Measurements from ENCODE around the gene TMUB2.
A peak's percentile ranks its signal among the peaks of the same experiment; 100 is the strongest.

TMUB2 gene

GRCh38 chr17:44171931-44172455, 14.8 kb upstream of the TMUB2 start:
- Histone ChIP-seq H3K9ac (ENCODE audit: low read length) (no peak overlapping the region), H4K91ac (ENCODE audit: low read length) (peak overlapping the region; percentile 61), H3K18ac (ENCODE audit: low read depth in 1 of 2, low read length in 2 of 2) (peak overlapping the region in 1 of 2 experiments; percentile 13), H2AFZ (ENCODE audit: low read depth, low read length) (no peak overlapping the region), H3K36me3 (ENCODE audit: control insufficient read depth in 1 of 2, insufficient read depth in 2 of 2, low read depth in 1 of 2, low read length in 2 of 2) (peaks cover 12 to 16% of the 10 kb centered on the region in 2 experiments), H2AK5ac (ENCODE audit: low read length, severe bottlenecking) (no peak overlapping the region), H4K8ac (ENCODE audit: low read length) (no peak overlapping the region), H3K4me1 (ENCODE audit: control insufficient read depth, insufficient read depth, low read depth, low read length) (peaks cover 17% of the 10 kb centered on the region), H3K27ac (ENCODE audit: low read length, poor library complexity, severe bottlenecking) (no peak overlapping the region), H3K27me3 (ENCODE audit: control insufficient read depth in 1 of 2, insufficient read depth in 1 of 2, low read length in 2 of 2) (no peaks in the 10 kb centered on the region), H3K9me3 (ENCODE audit: control insufficient read depth, low read length) (no peaks in the 10 kb centered on the region), H2BK12ac (ENCODE audit: low read length in 2 of 2) (peak overlapping the region in 1 of 2 experiments; percentile 21), H3K4me2 (ENCODE audit: low read length, poor library complexity, severe bottlenecking) (no peak overlapping the region), H3K14ac (ENCODE audit: low read length in 2 of 2) (no peak overlapping the region), H2BK15ac (ENCODE audit: low read depth, poor library complexity, severe bottlenecking) (no peak overlapping the region), H3K23ac (ENCODE audit: low read length in 2 of 2) (peak overlapping the region in 1 of 2 experiments; percentile 34), H2BK120ac (ENCODE audit: low read depth, low read length) (no peak overlapping the region), H2BK5ac (ENCODE audit: low read depth, low read length, poor library complexity, severe bottlenecking) (peak overlapping the region; percentile 12), H3K79me1 (replicated peaks; ENCODE audit: low read length, poor library complexity, severe bottlenecking) (peaks cover 4% of the 10 kb centered on the region), H3K4ac (ENCODE audit: low read depth in 1 of 2, low read length in 2 of 2) (no peak overlapping the region), H3K4me3 (ENCODE audit: insufficient read depth in 1 of 2, low read depth in 1 of 2, low read length in 2 of 2) (no peak overlapping the region)
- WGBS: 95% methylated on average over 14 of the region's 17 CpGs
- no peak for DNase-seq

GRCh38 chr17:44174427-44174826, 12.3 kb upstream of the TMUB2 start:
- no peak overlapping the region for H3K14ac ChIP-seq (ENCODE audit: low read length in 2 of 2)
- H3K4me1 ChIP-seq (ENCODE audit: control insufficient read depth, insufficient read depth, low read depth, low read length): peaks cover 15% of the 10 kb centered on the region
- H3K18ac ChIP-seq (ENCODE audit: low read depth in 1 of 2, low read length in 2 of 2): no peak overlapping the region
- 100% methylated on average over 1 of the region's 2 CpGs for WGBS
- no peak overlapping the region for H3K27ac ChIP-seq (ENCODE audit: low read length, poor library complexity, severe bottlenecking)
- no peak overlapping the region for H3K4me2 ChIP-seq (ENCODE audit: low read length, poor library complexity, severe bottlenecking)
- H3K79me1 ChIP-seq (replicated peaks; ENCODE audit: low read length, poor library complexity, severe bottlenecking): peaks cover 18% of the 10 kb centered on the region
- H3K36me3 ChIP-seq (ENCODE audit: control insufficient read depth in 1 of 2, insufficient read depth in 2 of 2, low read depth in 1 of 2, low read length in 2 of 2): peaks cover 31 to 36% of the 10 kb centered on the region in 2 experiments
- no peak overlapping the region for H3K23ac ChIP-seq (ENCODE audit: low read length in 2 of 2)
- no peak overlapping the region for H2BK12ac ChIP-seq (ENCODE audit: low read length in 2 of 2)
- H3K9me3 ChIP-seq (ENCODE audit: control insufficient read depth, low read length): no peaks in the 10 kb centered on the region
- H3K4me3 ChIP-seq (ENCODE audit: insufficient read depth in 1 of 2, low read depth in 1 of 2, low read length in 2 of 2): no peak overlapping the region
- no peak overlapping the region for H4K8ac ChIP-seq (ENCODE audit: low read length)
- no peak overlapping the region for H4K91ac ChIP-seq (ENCODE audit: low read length)
- H2BK120ac ChIP-seq (ENCODE audit: low read depth, low read length): no peak overlapping the region
- H2AFZ ChIP-seq (ENCODE audit: low read depth, low read length): no peak overlapping the region
- H3K9ac ChIP-seq (ENCODE audit: low read length): no peak overlapping the region
- H2AK5ac ChIP-seq (ENCODE audit: low read length, severe bottlenecking): no peak overlapping the region
- no peaks in the 10 kb centered on the region for H3K27me3 ChIP-seq (ENCODE audit: control insufficient read depth in 1 of 2, insufficient read depth in 1 of 2, low read length in 2 of 2)
- H3K4ac ChIP-seq (ENCODE audit: low read depth in 1 of 2, low read length in 2 of 2): no peak overlapping the region
- DNase-seq: no peak
- H2BK15ac ChIP-seq (ENCODE audit: low read depth, poor library complexity, severe bottlenecking): no peak overlapping the region
- H2BK5ac ChIP-seq (ENCODE audit: low read depth, low read length, poor library complexity, severe bottlenecking): no peak overlapping the region

GRCh38 chr17:44176257-44176656, 10.5 kb upstream of the TMUB2 start:
- Histone ChIP-seq H3K79me1 (replicated peaks; ENCODE audit: low read length, poor library complexity, severe bottlenecking) (peaks cover 18% of the 10 kb centered on the region), H2BK12ac (ENCODE audit: low read length in 2 of 2) (no peak overlapping the region), H3K4ac (ENCODE audit: low read depth in 1 of 2, low read length in 2 of 2) (no peak overlapping the region), H3K36me3 (ENCODE audit: control insufficient read depth in 1 of 2, insufficient read depth in 2 of 2, low read depth in 1 of 2, low read length in 2 of 2) (peaks cover 31 to 36% of the 10 kb centered on the region in 2 experiments), H3K18ac (ENCODE audit: low read depth in 1 of 2, low read length in 2 of 2) (no peak overlapping the region), H3K9me3 (ENCODE audit: control insufficient read depth, low read length) (no peaks in the 10 kb centered on the region), H3K27ac (ENCODE audit: low read length, poor library complexity, severe bottlenecking) (no peak overlapping the region), H2BK15ac (ENCODE audit: low read depth, poor library complexity, severe bottlenecking) (no peak overlapping the region), H3K4me1 (ENCODE audit: control insufficient read depth, insufficient read depth, low read depth, low read length) (peaks cover 7% of the 10 kb centered on the region), H4K91ac (ENCODE audit: low read length) (no peak overlapping the region), H2AK5ac (ENCODE audit: low read length, severe bottlenecking) (no peak overlapping the region), H2BK5ac (ENCODE audit: low read depth, low read length, poor library complexity, severe bottlenecking) (no peak overlapping the region), H3K23ac (ENCODE audit: low read length in 2 of 2) (no peak overlapping the region), H2BK120ac (ENCODE audit: low read depth, low read length) (no peak overlapping the region), H3K4me2 (ENCODE audit: low read length, poor library complexity, severe bottlenecking) (no peak overlapping the region), H3K14ac (ENCODE audit: low read length in 2 of 2) (no peak overlapping the region), H3K4me3 (ENCODE audit: insufficient read depth in 1 of 2, low read depth in 1 of 2, low read length in 2 of 2) (no peak overlapping the region), H3K9ac (ENCODE audit: low read length) (no peak overlapping the region), H3K27me3 (ENCODE audit: control insufficient read depth in 1 of 2, insufficient read depth in 1 of 2, low read length in 2 of 2) (no peaks in the 10 kb centered on the region), H4K8ac (ENCODE audit: low read length) (no peak overlapping the region), H2AFZ (ENCODE audit: low read depth, low read length) (no peak overlapping the region)
- DNase-seq: no peak
- WGBS: 91% methylated on average over 1 of the region's 1 CpG

- Histone ChIP-seq H3K9ac (ENCODE audit: low read length) (no peak overlapping the region), H2BK12ac (ENCODE audit: low read length in 2 of 2) (no peak overlapping the region), H3K27me3 (ENCODE audit: control insufficient read depth in 1 of 2, insufficient read depth in 1 of 2, low read length in 2 of 2) (no peaks in the 10 kb centered on the region), H4K8ac (ENCODE audit: low read length) (no peak overlapping the region), H4K91ac (ENCODE audit: low read length) (peak overlapping the region; percentile 56), H3K23ac (ENCODE audit: low read length in 2 of 2) (no peak overlapping the region), H3K4ac (ENCODE audit: low read depth in 1 of 2, low read length in 2 of 2) (no peak overlapping the region), H2BK5ac (ENCODE audit: low read depth, low read length, poor library complexity, severe bottlenecking) (no peak overlapping the region), H2AFZ (ENCODE audit: low read depth, low read length) (no peak overlapping the region), H2BK15ac (ENCODE audit: low read depth, poor library complexity, severe bottlenecking) (no peak overlapping the region), H2AK5ac (ENCODE audit: low read length, severe bottlenecking) (no peak overlapping the region), H3K27ac (ENCODE audit: low read length, poor library complexity, severe bottlenecking) (no peak overlapping the region), H3K18ac (ENCODE audit: low read depth in 1 of 2, low read length in 2 of 2) (no peak overlapping the region), H3K4me2 (ENCODE audit: low read length, poor library complexity, severe bottlenecking) (no peak overlapping the region), H3K36me3 (ENCODE audit: control insufficient read depth in 1 of 2, insufficient read depth in 2 of 2, low read depth in 1 of 2, low read length in 2 of 2) (peaks cover 34 to 35% of the 10 kb centered on the region in 2 experiments), H3K9me3 (ENCODE audit: control insufficient read depth, low read length) (no peaks in the 10 kb centered on the region), H3K79me1 (replicated peaks; ENCODE audit: low read length, poor library complexity, severe bottlenecking) (peaks cover 18% of the 10 kb centered on the region), H3K4me1 (ENCODE audit: control insufficient read depth, insufficient read depth, low read depth, low read length) (peaks cover 5% of the 10 kb centered on the region), H3K14ac (ENCODE audit: low read length in 2 of 2) (no peak overlapping the region), H3K4me3 (ENCODE audit: insufficient read depth in 1 of 2, low read depth in 1 of 2, low read length in 2 of 2) (no peak overlapping the region), H2BK120ac (ENCODE audit: low read depth, low read length) (no peak overlapping the region)
- 98% methylated on average over 54 of the region's 54 CpGs for WGBS
- DNase-seq: no peak
Observed at GRCh38 chr17:44176671-44177501, 9.9 kb upstream of the TMUB2 start.

Data from mesenchymal stem cell (in vitro differentiated cells and primary cell).